MM.1S (cell line): ENCODE results near the gene HPCA.

ENCODE experiments used
- CTCF ChIP-seq: fragments of 300-600 bp; sonication (generic); IDR thresholded peaks from 2 replicates; pipeline ENCODE4 v1.5.1; 2016; ENCODE audit warnings: antibody characterized with exemption, low read length, mixed read lengths
- EZH2phosphoT487 ChIP-seq: fragments of 300-600 bp; sonication (generic); IDR thresholded peaks from 2 replicates; pipeline ENCODE4 v1.6.1; 2018; ENCODE audit warnings: antibody characterized with exemption, low read length

- TF ChIP-seq CTCF = no peak
- TF ChIP-seq EZH2phosphoT487 = no peak
Measured at GRCh38 chr1:32881871-32882850, 4.1 kb upstream of the HPCA start.
